Smooth muscle cell (in vitro differentiated cells): ENCODE results near the gene EPG5. TPM values are rescaled to one million over a fixed set of nuclear protein-coding genes. Genes with fewer than 3 reads are reported as not detected.

ENCODE experiments used
- DNase-seq: peaks from one replicate; lab custom pipeline; 2025; ENCODE audit not compliant: unreplicated experiment; lab: John Stamatoyannopoulos, UW
- H2AFZ ChIP-seq: fragments of 200-600 bp; sonication (generic); 2 replicates; pipeline ENCODE4 v1.6.0; 2016; ENCODE audit warnings: antibody characterized with exemption, low read depth, mild to moderate bottlenecking
- H3F3A ChIP-seq: fragments of 200-600 bp; sonication (generic); 2 replicates; pipeline ENCODE4 v1.6.0; 2017; ENCODE audit warnings: antibody characterized with exemption, low read depth
- H3K27ac ChIP-seq: fragments of 200-600 bp; sonication (generic); 2 replicates; pipeline ENCODE4 v1.5.1; 2016; ENCODE audit warnings: low read depth, mild to moderate bottlenecking
- H3K27me3 ChIP-seq: fragments of 200-600 bp; sonication (generic); 2 replicates; pipeline ENCODE4 v1.6.1; 2016; ENCODE audit warnings: low read depth, mild to moderate bottlenecking
- H3K36me3 ChIP-seq: fragments of 200-600 bp; sonication (generic); 2 replicates; pipeline ENCODE4 v1.5.1; 2016; ENCODE audit warnings: low read depth
- H3K4me1 ChIP-seq: fragments of 200-600 bp; sonication (generic); 2 replicates; pipeline ENCODE4 v1.5.1; 2016; ENCODE audit warnings: low read depth
- H3K4me2 ChIP-seq: fragments of 200-600 bp; sonication (generic); 2 replicates; pipeline ENCODE4 v1.6.0; 2016; ENCODE audit warnings: mild to moderate bottlenecking
- H3K4me3 ChIP-seq: fragments of 200-600 bp; sonication (generic); 2 replicates; pipeline ENCODE4 v1.5.1; 2016; ENCODE audit warnings: mild to moderate bottlenecking
- H3K79me2 ChIP-seq: fragments of 200-600 bp; sonication (generic); 2 replicates; pipeline ENCODE4 v1.6.0; 2016; ENCODE audit warnings: low read depth, mild to moderate bottlenecking
- H3K9ac ChIP-seq: fragments of 200-600 bp; sonication (generic); 2 replicates; pipeline ENCODE4 v1.6.0; 2016; ENCODE audit warnings: low read depth
- H3K9me3 ChIP-seq: fragments of 200-600 bp; sonication (generic); replicated peaks from 2 replicates; pipeline ENCODE4 v1.5.1; 2016; ENCODE audit warnings: low read depth
- H4K20me1 ChIP-seq: fragments of 200-600 bp; sonication (generic); 2 replicates; pipeline ENCODE4 v1.6.0; 2016; ENCODE audit warnings: low read depth
- WGBS: methylation state at CpG from one replicate; pipeline ENCODE4 v1.1.7; 2016; ENCODE audit warnings: low lambda C conversion rate; 5-methylcytosine and 5-hydroxymethylcytosine counted together
- polyA plus RNA-seq: library from polyadenylated mRNA; unstranded; fragments of >200 nt; fragmentation: Nextera tagmentation; extraction: Ambion mirVana; gene quantifications from 2 replicates; pipeline ENCODE4 v1.2.1, GENCODE V29; 2016
- total RNA-seq: library from RNA; depleted of rRNA; stranded (reverse); fragments of >200 nt; gene quantifications from 2 replicates; pipeline ENCODE4 v1.2.3, GENCODE V29; 2014
- TF ChIP-seq, protein P1 (sequence below): fragments of 200-600 bp; sonication (generic); IDR thresholded peaks from 2 replicates; pipeline ENCODE4 v1.5.1; 2017; ENCODE audit warnings: borderline replicate concordance, mild to moderate bottlenecking, antibody characterized with exemption; ENCODE audit not compliant: insufficient read depth, poor library complexity, severe bottlenecking

EPG5 gene
- total and polyA plus RNA-seq, 2 experiments from 2014 or later = 2.7 to 20.8 TPM

DNA sequence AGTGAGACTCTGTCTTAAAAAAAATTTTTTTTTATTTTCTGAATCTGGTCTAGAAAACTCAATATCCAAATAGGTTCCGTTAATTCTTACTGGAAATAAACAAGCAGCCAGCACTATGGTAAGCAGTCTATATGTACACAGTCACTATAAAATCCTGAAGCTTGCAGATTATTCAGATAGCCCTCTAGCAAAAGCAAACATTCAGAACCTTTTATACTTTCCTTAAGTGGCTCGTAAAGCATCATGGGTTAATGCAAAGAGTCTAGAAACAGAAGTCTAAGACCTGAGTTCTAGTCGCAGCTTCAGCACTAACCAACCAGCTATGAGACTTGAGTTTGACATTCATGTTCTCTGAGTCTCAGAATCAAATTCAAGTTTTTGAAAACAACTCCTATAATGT, 89.7 kb downstream of the EPG5 start:
- TF ChIP-seq, protein P1, sequence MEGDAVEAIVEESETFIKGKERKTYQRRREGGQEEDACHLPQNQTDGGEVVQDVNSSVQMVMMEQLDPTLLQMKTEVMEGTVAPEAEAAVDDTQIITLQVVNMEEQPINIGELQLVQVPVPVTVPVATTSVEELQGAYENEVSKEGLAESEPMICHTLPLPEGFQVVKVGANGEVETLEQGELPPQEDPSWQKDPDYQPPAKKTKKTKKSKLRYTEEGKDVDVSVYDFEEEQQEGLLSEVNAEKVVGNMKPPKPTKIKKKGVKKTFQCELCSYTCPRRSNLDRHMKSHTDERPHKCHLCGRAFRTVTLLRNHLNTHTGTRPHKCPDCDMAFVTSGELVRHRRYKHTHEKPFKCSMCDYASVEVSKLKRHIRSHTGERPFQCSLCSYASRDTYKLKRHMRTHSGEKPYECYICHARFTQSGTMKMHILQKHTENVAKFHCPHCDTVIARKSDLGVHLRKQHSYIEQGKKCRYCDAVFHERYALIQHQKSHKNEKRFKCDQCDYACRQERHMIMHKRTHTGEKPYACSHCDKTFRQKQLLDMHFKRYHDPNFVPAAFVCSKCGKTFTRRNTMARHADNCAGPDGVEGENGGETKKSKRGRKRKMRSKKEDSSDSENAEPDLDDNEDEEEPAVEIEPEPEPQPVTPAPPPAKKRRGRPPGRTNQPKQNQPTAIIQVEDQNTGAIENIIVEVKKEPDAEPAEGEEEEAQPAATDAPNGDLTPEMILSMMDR = no peak
- H4K20me1 ChIP-seq = no peaks in the 10 kb centered on the region
- no peaks in the 10 kb centered on the region for H3K27me3 ChIP-seq
- H3K36me3 ChIP-seq = peaks cover 8% of the 10 kb centered on the region
- H3K79me2 ChIP-seq = no peaks in the 10 kb centered on the region
- WGBS = 74% methylated on average over 3 of the region's 3 CpGs
- no peaks in the 10 kb centered on the region for H3K9me3 ChIP-seq
- DNase-seq = no peak
- H3F3A ChIP-seq = no peaks in the 10 kb centered on the region
- no peak overlapping the region for H3K27ac ChIP-seq
- no peak overlapping the region for H3K9ac ChIP-seq
- no peak overlapping the region for H2AFZ ChIP-seq
- no peaks in the 10 kb centered on the region for H3K4me1 ChIP-seq
- H3K4me2 ChIP-seq = no peak overlapping the region
- H3K4me3 ChIP-seq = no peak overlapping the region

DNA sequence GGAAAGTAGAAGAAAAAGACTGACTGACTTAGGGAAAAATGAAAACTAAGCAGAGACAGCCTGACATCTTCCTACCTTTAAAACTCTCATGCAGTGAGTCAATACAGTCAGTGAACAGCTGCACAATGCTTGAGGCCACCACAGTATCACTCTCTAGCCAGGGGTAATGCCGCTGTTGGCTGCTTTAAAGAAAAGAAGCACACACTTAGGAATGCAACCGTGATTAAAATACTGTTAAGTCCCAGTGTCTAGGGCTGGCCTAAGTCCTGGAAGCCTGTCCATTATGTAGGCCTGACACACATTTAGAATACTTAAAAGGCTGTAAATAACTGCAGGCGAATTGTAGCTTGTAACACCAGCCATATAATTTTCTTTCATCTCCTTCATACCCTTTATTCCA, 91.0 kb downstream of the EPG5 start:
- TF ChIP-seq, protein P1 = no peak
- H2AFZ ChIP-seq = no peak overlapping the region
- no peak overlapping the region for H3K27ac ChIP-seq
- H3K4me3 ChIP-seq = no peak overlapping the region
- no peaks in the 10 kb centered on the region for H3K4me1 ChIP-seq
- H4K20me1 ChIP-seq = no peaks in the 10 kb centered on the region
- no peaks in the 10 kb centered on the region for H3K9me3 ChIP-seq
- H3K79me2 ChIP-seq = no peaks in the 10 kb centered on the region
- H3K4me2 ChIP-seq = no peak overlapping the region
- H3K9ac ChIP-seq = no peak overlapping the region
- 48% methylated on average over 3 of the region's 3 CpGs for WGBS
- no peaks in the 10 kb centered on the region for H3F3A ChIP-seq
- H3K36me3 ChIP-seq = peaks cover 8% of the 10 kb centered on the region
- no peak for DNase-seq
- H3K27me3 ChIP-seq = no peaks in the 10 kb centered on the region

DNA sequence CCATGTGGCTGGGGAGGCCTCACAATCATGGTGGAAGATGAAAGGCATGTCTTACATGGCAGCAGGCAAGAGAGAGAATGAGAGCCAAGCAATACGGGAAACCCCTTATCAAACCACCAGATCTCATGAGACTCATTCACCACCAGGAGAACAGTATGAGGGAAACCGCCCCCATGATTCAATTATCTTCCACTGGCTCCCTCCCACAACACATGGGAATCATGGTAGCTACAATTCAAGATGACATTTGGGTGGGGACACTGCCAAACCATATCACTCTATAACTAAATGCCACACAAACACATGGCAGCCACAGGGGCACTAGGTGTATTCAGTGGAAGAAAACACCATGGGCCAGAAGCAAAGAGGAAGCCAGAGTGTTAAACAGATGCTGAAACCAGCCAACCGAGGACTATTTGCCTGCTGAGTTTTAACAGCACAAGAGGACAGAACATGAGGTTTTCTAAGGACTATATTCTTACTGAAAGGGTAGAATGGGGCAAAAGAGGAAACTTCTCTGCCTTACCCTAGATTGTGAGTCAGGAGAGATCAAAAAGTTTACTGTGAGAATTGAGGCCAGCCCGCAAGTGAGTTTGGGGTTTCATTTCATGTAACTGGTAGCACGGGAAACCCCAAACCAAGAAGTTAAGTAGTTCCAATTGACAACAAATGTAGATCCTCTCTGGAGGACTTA, 92.5 kb downstream of the EPG5 start:
- H3K4me3 ChIP-seq = no peak overlapping the region
- H4K20me1 ChIP-seq = no peaks in the 10 kb centered on the region
- no peak overlapping the region for H2AFZ ChIP-seq
- no peak overlapping the region for H3K27ac ChIP-seq
- H3K9me3 ChIP-seq = no peaks in the 10 kb centered on the region
- H3K36me3 ChIP-seq = peaks cover 8% of the 10 kb centered on the region
- no peaks in the 10 kb centered on the region for H3K79me2 ChIP-seq
- no peaks in the 10 kb centered on the region for H3K4me1 ChIP-seq
- TF ChIP-seq, protein P1 = no peak
- no peaks in the 10 kb centered on the region for H3F3A ChIP-seq
- WGBS = 96% methylated on average over 5 of the region's 5 CpGs
- H3K27me3 ChIP-seq = no peaks in the 10 kb centered on the region
- no peak overlapping the region for H3K4me2 ChIP-seq
- H3K9ac ChIP-seq = no peak overlapping the region
- DNase-seq = no peak
